HEK293T (cell line): Measurements from ENCODE around the gene SMAP1.

Experiments used
- ARNT ChIP-seq: fragments of 450-650 bp; IDR thresholded peaks from 2 replicates; pipeline ENCODE4 v1.6.1; 2017; ENCODE audit warnings: mild to moderate bottlenecking
- BHLHE40 ChIP-seq: fragments of 450-650 bp; IDR thresholded peaks from 2 replicates; pipeline ENCODE4 v1.6.1; 2016; ENCODE audit warnings: mild to moderate bottlenecking, moderate library complexity, borderline replicate concordance
- CTBP1 ChIP-seq: fragments of 450-650 bp; IDR thresholded peaks from 2 replicates; pipeline ENCODE4 v1.6.1; 2016; ENCODE audit warnings: borderline replicate concordance
- ELF4 ChIP-seq: fragments of 450-650 bp; IDR thresholded peaks from 2 replicates; pipeline ENCODE4 v1.6.1; 2017; ENCODE audit warnings: antibody characterized with exemption
- FOXK2 ChIP-seq: fragments of 450-650 bp; IDR thresholded peaks from 2 replicates; pipeline ENCODE4 v1.6.1; 2016; ENCODE audit warnings: mild to moderate bottlenecking
- FOXM1 ChIP-seq: fragments of 450-650 bp; IDR thresholded peaks from 2 replicates; pipeline ENCODE4 v1.6.1; 2017; ENCODE audit warnings: mild to moderate bottlenecking, borderline replicate concordance
- L3MBTL2 ChIP-seq: fragments of 450-650 bp; conservative IDR thresholded peaks from 2 replicates; pipeline ENCODE4 v1.6.1; 2016; ENCODE audit warnings: mild to moderate bottlenecking
- LEF1 ChIP-seq: fragments of 450-650 bp; IDR thresholded peaks from 2 replicates; pipeline ENCODE4 v1.6.1; 2017; ENCODE audit warnings: mild to moderate bottlenecking, borderline replicate concordance
- PKNOX1 ChIP-seq: fragments of 450-650 bp; IDR thresholded peaks from 2 replicates; pipeline ENCODE4 v1.6.1; 2016
- SP1 ChIP-seq: fragments of 450-650 bp; IDR thresholded peaks from 2 replicates; pipeline ENCODE4 v1.6.1; 2017
- SUZ12 ChIP-seq: fragments of 450-650 bp; IDR thresholded peaks from 2 replicates; pipeline ENCODE4 v1.6.1; 2016; ENCODE audit warnings: mild to moderate bottlenecking
- TARDBP ChIP-seq: fragments of 450-650 bp; IDR thresholded peaks from 2 replicates; pipeline ENCODE4 v1.6.1; 2016
- ZNF384 ChIP-seq: fragments of 450-650 bp; IDR thresholded peaks from 2 replicates; pipeline ENCODE4 v1.6.1; 2016

- TF ChIP-seq SP1 (no peak), ELF4 (no peak), FOXM1 (no peak), TARDBP (no peak), L3MBTL2 (no peak), FOXK2 (no peak), LEF1 (no peak), CTBP1 (no peak), ARNT (no peak), ZNF384 (no peak), BHLHE40 (no peak), PKNOX1 (peak; percentile 77), SUZ12 (no peak)
These were observed 171.9 kb downstream of the SMAP1 start for GRCh38 chr6:70839286-70840266.
